GM12873 (cell line): ENCODE measurements around the gene OSBPL6.

Experiments used
- CTCF ChIP-seq: IDR thresholded peaks from 2 replicates; pipeline ENCODE4 v1.5.1; 2012; ENCODE audit warnings: low read depth, mild to moderate bottlenecking, moderate library complexity, low read length, control low read depth; ENCODE audit not compliant: insufficient read depth; ENCODE audit errors: missing control alignments

OSBPL6 gene

GRCh38 chr2:178419123-178419522 lies 224.8 kb downstream of the OSBPL6 start:
- TF ChIP-seq CTCF = peak; percentile 30

DNA sequence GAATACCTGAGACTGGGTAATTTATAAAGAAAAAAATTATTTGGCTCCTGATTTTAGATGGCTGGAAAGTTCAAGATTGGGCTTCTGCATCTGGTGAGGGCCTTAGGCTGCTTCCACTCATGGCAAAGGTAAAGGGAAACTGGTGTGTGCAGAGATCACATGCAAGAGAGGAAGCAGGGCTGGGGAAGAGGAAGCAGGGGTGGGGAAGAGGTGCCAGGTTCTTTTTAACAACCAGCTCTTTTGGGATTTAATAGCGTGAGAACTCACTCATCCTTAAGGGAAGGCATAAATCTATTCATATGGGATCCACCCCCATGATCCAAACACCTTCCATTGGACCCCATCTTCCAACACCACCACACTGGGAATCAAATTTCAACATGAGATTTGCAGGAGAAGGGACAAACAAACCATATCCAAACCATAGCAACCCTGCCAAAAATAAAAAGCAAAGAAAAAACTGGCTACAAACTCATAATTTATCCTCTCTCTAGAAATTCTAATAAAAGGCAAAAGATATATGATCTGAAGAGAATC lies 226.2 kb downstream of the OSBPL6 start:
- TF ChIP-seq CTCF = no peak

DNA sequence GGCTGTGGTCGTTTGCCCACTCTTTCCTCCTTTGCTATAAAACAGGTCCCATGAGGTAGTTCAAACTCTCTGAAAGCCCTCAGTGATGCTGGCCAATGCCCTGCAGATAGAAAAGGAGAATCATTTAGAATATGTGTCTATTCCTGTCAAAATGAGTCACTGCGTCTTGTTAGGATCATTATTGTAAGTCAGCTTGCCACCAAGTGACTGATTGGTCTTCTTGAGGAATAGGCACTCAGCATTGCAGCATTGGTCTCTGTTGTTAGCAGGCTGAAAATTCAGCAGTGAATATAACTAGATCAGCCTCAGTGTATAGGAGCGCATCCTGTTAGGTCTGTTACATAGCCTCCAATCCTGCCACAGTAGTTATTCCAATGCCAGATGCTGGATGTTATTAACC lies 227.8 kb downstream of the OSBPL6 start:
- no peak for TF ChIP-seq CTCF

- no peak for TF ChIP-seq CTCF
These were observed 231.0 kb downstream of the OSBPL6 start for GRCh38 chr2:178425255-178425827.

GRCh38 chr2:178426388-178426787 lies 232.1 kb downstream of the OSBPL6 start:
- TF ChIP-seq CTCF = no peak

- TF ChIP-seq CTCF = no peak
These were observed 233.1 kb downstream of the OSBPL6 start for GRCh38 chr2:178427458-178427857.

DNA sequence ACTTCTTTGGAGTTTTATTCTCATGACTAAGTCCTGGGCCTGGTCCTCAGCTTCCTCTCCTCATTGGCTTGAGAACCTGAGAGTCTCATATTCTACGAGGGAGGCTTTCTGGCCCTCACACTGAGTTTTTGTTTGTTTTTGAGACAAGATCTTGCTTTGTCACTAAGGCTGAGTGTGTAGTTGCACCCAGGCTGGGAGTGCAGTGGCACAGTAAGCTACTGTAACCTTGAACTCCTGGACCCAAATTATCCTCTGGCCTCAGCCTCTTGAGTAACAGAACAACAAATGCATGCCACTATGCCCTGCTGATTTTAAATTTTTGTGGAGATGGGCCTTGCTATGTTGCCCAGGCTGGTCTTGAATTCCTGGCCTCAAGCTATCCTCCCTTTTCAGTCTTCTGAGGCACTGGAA lies 234.1 kb downstream of the OSBPL6 start:
- no peak for TF ChIP-seq CTCF
